ENCODE measurements around the gene C1QA.

DNA sequence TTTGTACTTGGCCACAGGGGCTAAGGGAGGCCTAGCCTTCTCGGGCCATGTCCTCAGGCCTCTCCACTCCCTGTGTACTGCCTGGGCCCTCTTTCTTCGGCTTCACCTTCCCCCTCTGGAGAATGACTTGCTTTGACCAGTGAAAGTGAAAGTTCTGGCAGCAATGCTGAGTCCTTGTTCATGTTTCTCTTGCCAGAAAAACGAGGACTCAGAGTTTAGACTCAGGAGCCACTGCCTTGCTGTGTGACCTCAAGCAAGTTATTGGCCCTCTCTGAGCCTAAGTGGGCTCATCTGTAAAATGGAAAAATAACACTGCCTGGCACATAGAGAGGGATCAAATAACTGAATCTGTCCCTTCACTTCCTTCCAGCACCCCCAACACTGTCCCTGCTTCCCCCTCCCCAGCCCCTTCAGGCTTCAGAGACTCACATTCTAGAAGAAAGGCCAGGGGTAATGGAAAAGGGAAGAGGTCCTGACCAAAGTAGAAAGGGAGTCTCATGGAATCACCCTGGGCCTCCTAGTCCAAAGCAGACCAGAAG is 1.5 kb downstream of the C1QA start:
- TF ChIP-seq, protein P1, sequence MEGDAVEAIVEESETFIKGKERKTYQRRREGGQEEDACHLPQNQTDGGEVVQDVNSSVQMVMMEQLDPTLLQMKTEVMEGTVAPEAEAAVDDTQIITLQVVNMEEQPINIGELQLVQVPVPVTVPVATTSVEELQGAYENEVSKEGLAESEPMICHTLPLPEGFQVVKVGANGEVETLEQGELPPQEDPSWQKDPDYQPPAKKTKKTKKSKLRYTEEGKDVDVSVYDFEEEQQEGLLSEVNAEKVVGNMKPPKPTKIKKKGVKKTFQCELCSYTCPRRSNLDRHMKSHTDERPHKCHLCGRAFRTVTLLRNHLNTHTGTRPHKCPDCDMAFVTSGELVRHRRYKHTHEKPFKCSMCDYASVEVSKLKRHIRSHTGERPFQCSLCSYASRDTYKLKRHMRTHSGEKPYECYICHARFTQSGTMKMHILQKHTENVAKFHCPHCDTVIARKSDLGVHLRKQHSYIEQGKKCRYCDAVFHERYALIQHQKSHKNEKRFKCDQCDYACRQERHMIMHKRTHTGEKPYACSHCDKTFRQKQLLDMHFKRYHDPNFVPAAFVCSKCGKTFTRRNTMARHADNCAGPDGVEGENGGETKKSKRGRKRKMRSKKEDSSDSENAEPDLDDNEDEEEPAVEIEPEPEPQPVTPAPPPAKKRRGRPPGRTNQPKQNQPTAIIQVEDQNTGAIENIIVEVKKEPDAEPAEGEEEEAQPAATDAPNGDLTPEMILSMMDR (CRISPR knock-in tag; IDR thresholded peaks at IDR 0.05), result no peak
- TF ChIP-seq, protein P2, sequence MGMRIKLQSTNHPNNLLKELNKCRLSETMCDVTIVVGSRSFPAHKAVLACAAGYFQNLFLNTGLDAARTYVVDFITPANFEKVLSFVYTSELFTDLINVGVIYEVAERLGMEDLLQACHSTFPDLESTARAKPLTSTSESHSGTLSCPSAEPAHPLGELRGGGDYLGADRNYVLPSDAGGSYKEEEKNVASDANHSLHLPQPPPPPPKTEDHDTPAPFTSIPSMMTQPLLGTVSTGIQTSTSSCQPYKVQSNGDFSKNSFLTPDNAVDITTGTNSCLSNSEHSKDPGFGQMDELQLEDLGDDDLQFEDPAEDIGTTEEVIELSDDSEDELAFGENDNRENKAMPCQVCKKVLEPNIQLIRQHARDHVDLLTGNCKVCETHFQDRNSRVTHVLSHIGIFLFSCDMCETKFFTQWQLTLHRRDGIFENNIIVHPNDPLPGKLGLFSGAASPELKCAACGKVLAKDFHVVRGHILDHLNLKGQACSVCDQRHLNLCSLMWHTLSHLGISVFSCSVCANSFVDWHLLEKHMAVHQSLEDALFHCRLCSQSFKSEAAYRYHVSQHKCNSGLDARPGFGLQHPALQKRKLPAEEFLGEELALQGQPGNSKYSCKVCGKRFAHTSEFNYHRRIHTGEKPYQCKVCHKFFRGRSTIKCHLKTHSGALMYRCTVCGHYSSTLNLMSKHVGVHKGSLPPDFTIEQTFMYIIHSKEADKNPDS (CRISPR knock-in tag; IDR thresholded peaks at IDR 0.05), result no peak
- TF ChIP-seq, protein P3, sequence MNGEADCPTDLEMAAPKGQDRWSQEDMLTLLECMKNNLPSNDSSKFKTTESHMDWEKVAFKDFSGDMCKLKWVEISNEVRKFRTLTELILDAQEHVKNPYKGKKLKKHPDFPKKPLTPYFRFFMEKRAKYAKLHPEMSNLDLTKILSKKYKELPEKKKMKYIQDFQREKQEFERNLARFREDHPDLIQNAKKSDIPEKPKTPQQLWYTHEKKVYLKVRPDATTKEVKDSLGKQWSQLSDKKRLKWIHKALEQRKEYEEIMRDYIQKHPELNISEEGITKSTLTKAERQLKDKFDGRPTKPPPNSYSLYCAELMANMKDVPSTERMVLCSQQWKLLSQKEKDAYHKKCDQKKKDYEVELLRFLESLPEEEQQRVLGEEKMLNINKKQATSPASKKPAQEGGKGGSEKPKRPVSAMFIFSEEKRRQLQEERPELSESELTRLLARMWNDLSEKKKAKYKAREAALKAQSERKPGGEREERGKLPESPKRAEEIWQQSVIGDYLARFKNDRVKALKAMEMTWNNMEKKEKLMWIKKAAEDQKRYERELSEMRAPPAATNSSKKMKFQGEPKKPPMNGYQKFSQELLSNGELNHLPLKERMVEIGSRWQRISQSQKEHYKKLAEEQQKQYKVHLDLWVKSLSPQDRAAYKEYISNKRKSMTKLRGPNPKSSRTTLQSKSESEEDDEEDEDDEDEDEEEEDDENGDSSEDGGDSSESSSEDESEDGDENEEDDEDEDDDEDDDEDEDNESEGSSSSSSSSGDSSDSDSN (CRISPR knock-in tag; IDR thresholded peaks at IDR 0.05), result no peak
- TF ChIP-seq TMF1 (CRISPR knock-in tag; IDR thresholded peaks at IDR 0.05; ENCODE audit: low read depth), result no peak
- TF ChIP-seq ZNF672 (CRISPR knock-in tag; IDR thresholded peaks at IDR 0.05), result no peak
- TF ChIP-seq, protein P4, sequence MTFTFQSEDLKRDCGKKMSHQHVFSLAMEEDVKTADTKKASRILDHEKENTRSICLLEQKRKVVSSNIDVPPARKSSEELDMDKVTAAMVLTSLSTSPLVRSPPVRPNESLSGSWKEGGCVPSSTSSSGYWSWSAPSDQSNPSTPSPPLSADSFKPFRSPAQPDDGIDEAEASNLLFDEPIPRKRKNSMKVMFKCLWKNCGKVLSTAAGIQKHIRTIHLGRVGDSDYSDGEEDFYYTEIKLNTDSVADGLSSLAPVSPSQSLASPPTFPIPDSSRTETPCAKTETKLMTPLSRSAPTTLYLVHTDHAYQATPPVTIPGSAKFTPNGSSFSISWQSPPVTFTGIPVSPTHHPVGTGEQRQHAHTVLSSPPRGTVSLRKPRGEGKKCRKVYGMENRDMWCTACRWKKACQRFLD (CRISPR knock-in tag; IDR thresholded peaks at IDR 0.05; ENCODE audit: borderline replicate concordance), result no peak
- TF ChIP-seq IRF2 (CRISPR knock-in tag; IDR thresholded peaks at IDR 0.05), result no peak
- TF ChIP-seq HCFC1 (IDR thresholded peaks at IDR 0.05; ENCODE audit: low read depth, low read length), result no peak
- TF ChIP-seq, protein P5, sequence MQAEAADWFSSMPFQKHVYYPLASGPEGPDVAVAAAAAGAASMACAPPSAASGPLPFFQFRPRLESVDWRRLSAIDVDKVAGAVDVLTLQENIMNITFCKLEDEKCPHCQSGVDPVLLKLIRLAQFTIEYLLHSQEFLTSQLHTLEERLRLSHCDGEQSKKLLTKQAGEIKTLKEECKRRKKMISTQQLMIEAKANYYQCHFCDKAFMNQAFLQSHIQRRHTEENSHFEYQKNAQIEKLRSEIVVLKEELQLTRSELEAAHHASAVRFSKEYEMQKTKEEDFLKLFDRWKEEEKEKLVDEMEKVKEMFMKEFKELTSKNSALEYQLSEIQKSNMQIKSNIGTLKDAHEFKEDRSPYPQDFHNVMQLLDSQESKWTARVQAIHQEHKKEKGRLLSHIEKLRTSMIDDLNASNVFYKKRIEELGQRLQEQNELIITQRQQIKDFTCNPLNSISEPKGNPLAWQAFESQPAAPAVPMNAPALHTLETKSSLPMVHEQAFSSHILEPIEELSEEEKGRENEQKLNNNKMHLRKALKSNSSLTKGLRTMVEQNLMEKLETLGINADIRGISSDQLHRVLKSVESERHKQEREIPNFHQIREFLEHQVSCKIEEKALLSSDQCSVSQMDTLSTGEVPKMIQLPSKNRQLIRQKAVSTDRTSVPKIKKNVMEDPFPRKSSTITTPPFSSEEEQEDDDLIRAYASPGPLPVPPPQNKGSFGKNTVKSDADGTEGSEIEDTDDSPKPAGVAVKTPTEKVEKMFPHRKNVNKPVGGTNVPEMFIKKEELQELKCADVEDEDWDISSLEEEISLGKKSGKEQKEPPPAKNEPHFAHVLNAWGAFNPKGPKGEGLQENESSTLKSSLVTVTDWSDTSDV (CRISPR knock-in tag; IDR thresholded peaks at IDR 0.05), result no peak

Measured in HepG2 (cell line).